AG09309 (cell line): Measurements from ENCODE around the gene SLC10A1.
"Not testable (repeated sequence)": the region's sequence is repeated elsewhere in the genome, so short reads cannot be mapped to it uniquely, and the experiment has no call there.

Source experiments
- DNase-seq: peaks from one replicate; pipeline ENCODE4 v3.0.0-alpha.2; 2010; ENCODE audit warnings: low read depth
- H3K4me3 ChIP-seq: 2 replicates; pipeline ENCODE4 v1.5.1; 2011; ENCODE audit warnings: mild to moderate bottlenecking, low read depth, low read length, moderate library complexity; ENCODE audit not compliant: control insufficient read depth
- TF ChIP-seq, protein P1 (sequence below): IDR thresholded peaks from 2 replicates; pipeline ENCODE4 v1.5.1; 2011; ENCODE audit warnings: mild to moderate bottlenecking, low read depth, low read length, inconsistent platforms; ENCODE audit not compliant: insufficient read depth, control insufficient read depth; ENCODE audit errors: missing control alignments

SLC10A1 gene

DNA sequence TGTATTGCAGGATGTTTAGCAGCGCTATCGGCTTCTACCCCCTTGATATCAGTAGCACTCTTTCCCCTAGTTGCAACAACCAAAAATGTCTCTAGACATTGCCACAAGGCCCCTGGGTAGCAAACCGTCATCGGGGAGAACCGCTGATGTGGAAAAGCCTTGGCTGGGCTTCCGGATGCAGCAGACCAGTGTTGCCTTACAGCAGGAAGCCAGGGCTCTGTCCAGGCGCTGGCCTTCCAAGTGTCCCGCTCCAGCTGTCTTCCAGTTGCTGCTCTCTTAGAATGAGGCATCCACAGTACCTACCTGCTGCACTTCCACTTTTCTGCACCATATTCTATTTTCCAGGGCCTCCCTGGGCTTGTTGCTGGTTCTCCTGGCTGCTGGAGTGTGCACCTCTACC, 22.6 kb upstream of the SLC10A1 start:
- TF ChIP-seq, protein P1, sequence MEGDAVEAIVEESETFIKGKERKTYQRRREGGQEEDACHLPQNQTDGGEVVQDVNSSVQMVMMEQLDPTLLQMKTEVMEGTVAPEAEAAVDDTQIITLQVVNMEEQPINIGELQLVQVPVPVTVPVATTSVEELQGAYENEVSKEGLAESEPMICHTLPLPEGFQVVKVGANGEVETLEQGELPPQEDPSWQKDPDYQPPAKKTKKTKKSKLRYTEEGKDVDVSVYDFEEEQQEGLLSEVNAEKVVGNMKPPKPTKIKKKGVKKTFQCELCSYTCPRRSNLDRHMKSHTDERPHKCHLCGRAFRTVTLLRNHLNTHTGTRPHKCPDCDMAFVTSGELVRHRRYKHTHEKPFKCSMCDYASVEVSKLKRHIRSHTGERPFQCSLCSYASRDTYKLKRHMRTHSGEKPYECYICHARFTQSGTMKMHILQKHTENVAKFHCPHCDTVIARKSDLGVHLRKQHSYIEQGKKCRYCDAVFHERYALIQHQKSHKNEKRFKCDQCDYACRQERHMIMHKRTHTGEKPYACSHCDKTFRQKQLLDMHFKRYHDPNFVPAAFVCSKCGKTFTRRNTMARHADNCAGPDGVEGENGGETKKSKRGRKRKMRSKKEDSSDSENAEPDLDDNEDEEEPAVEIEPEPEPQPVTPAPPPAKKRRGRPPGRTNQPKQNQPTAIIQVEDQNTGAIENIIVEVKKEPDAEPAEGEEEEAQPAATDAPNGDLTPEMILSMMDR, result no peak
- no peak for DNase-seq
- H3K4me3 ChIP-seq, result no peak overlapping the region

DNA sequence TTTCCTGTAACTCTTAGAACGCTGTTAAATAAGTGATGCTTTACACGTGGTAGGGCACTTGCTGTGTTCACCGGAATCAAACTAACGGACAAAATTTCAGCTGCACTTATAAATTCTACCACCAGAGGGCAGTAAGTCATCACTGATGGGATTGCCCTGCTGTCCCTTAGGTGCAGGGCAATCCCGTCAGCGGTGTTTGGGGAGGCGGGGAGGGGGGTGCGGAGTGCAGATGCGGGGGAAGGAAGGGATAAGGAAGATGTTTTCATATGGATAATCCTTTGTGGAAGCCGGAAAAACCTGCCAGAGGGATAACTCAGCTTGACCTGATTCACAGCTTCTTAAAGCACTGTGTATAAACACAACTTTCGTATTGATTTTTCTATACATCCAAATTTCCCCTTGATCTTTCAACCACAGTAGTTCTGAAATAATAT, 21.7 kb upstream of the SLC10A1 start:
- TF ChIP-seq, protein P1, result peak; percentile 76
- peak; percentile 11 for DNase-seq
- H3K4me3 ChIP-seq, result no peak overlapping the region

DNA sequence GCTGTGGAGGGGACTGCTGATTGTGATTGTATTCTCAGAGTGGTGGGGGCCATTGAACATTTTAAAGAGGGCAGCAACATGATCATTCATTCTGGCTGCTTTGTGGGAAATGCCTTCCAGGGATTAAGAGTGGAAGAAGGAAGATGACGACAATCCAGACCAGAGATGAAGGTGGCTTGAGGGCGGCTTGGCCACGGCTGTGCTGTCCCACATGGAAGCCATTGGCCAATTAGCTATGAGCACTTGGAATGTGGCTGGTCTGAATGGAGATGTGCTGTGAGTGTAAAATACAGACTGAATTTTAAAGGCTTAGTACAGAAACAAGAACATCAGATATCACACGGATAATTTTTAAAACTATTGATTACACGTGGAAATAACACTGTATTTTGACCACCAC, 19.2 kb upstream of the SLC10A1 start:
- DNase-seq, result no peak
- TF ChIP-seq, protein P1, result no peak
- H3K4me3 ChIP-seq, result no peak overlapping the region

DNA sequence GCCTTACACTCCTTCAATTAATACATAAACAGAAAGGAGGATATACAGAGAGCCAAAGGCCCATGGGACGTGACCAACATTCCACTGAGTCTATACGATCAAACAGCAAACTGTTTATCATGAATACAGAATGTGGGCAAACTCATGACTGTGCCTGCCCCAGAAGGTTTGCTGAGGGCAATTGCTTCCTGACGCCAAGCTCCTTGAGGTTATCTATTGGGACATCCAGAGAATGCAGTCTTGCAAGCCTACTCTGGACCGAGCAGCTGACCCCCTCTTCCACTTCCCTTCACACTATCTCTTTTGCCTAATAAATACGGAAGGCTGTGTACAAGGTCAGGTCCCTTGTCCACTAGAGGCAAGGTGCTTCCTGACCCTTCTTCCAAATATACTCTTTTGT, 18.5 kb upstream of the SLC10A1 start:
- TF ChIP-seq, protein P1, result no peak
- H3K4me3 ChIP-seq, result no peak overlapping the region
- no peak for DNase-seq

DNA sequence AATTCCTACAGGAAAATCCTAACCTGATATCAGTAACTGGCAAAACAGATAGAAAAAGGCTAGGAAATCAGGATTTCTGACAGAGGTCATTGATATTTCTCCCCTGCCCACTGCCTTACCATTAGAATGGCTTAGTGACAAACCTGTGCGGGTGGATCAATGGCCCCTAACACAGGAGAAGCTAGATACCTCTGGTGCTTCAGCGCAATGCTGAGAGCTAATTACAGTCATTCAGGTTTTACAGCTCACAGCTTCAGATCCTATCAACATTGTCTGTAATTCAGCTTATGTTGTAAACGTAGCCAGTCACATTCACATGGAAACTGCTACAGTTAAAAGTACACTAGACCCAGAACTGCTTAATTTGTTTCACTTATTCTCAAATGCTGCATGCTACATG, 17.4 kb upstream of the SLC10A1 start:
- TF ChIP-seq, protein P1, result no peak
- no peak overlapping the region for H3K4me3 ChIP-seq
- DNase-seq, result no peak

DNA sequence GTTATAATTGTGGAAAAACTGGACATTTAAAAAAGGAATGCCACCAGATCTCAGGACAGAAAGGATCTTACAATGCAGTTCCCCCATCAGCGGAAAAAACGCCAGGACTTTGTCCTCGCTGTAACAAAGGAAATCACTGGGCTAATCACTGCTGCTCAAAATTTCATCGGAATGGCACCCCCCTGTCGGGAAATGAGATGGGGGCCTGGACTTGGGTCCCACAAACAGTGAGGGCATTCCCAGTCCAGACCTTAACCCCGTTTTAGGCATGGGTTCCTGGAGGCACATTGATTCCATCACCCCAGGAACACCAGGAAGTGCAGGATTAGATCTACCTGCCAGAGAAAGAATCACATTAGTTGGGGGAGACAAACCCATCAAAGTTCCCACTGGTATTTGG, 16.3 kb upstream of the SLC10A1 start:
- not testable (repeated sequence) for DNase-seq, H3K4me3 ChIP-seq

DNA sequence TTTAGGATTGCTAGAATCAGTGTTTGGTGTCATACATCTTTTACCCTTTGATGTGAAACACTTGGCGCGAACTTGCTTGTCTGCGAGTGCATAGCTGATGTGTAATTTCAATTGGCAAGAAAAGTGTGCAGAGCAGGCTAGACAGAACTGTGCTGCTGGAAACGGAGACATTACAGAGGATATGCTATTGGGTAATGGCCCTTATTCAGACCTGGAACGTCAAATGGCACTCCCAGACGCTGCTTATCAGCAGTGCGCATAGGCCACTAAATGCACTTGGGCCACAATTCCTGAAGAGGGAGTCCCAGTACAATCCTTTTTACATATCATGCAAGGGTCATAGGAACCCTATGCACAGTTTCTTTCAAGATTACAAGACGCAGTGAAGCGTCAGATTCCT, 15.7 kb upstream of the SLC10A1 start:
- no peak overlapping the region for H3K4me3 ChIP-seq
- TF ChIP-seq, protein P1, result no peak
- DNase-seq, result no peak
